ENCODE measurements around the gene TUBB3. TPM values are rescaled to one million over a fixed set of nuclear protein-coding genes. Genes with fewer than 3 reads are reported as not detected.

TUBB3 gene
- total and polyA plus RNA-seq, 9 of the 15 experiments (the other 6 are each of a cell fraction or from before 2014, with no cell fraction given): 0.18 to 12.5 (median 5.0) TPM

- Histone ChIP-seq H3K79me2 (ENCODE audit: control insufficient read depth, insufficient read depth, low read length) (peaks cover 9% of the 10 kb centered on the region), H3K27ac (ENCODE audit: extremely low read depth, low read depth, low read length) (no peak overlapping the region), H3K4me2 (ENCODE audit: insufficient read depth, low read length) (no peak overlapping the region), H3K4me3 (no peak overlapping the region), H3K4me1 (replicated peaks in 1 of 2; ENCODE audit: control insufficient read depth in 2 of 2, insufficient read depth in 2 of 2, low read length in 2 of 2) (peaks cover 0 to 31% of the 10 kb centered on the region in 2 experiments; a peak in 3 of 5 replicates), H3K36me3 (ENCODE audit: control insufficient read depth, insufficient read depth, low read length) (peaks cover 47% of the 10 kb centered on the region; the same call in 2 of the 3 replicates), H3K27me3 (ENCODE audit: control insufficient read depth in 2 of 2, insufficient read depth in 2 of 2, low read length in 2 of 2) (no peaks in the 10 kb centered on the region), H3K9me1 (ENCODE audit: control insufficient read depth, insufficient read depth, low read length) (peaks cover 3% of the 10 kb centered on the region), H2AFZ (ENCODE audit: low read depth, low read length) (no peak overlapping the region), H3K9me3 (replicated peaks; ENCODE audit: control insufficient read depth, insufficient read depth, low read depth, low read length) (no peaks in the 10 kb centered on the region), H3K9ac (ENCODE audit: insufficient read depth in 1 of 2, low read depth in 2 of 2, low read length in 2 of 2) (peak overlapping the region in 1 of 2 experiments; percentile 71; a peak in 2 of 4 replicates), H4K20me1 (replicated peaks; ENCODE audit: control insufficient read depth, insufficient read depth, low read length) (no peaks in the 10 kb centered on the region)
- FAIRE-seq (no peak), ATAC-seq (no peak), DNase-seq (ENCODE audit: extremely low read depth in 1 of 4, low spot score in 3 of 4) (no peak)
- POLR2A ChIA-PET: interaction anchor here (0.6 to 2.4 kb wide), 5 partner anchors 8 to 19 kb away, joined by 3 to 11 read pairs (median 3); no protein-coding TSS in a partner anchor
- CTCF ChIA-PET (ENCODE audit: low intra/inter-chr PET ratio): no interaction called here
- TF ChIP-seq ZNF449 (CRISPR knock-in tag; IDR thresholded peaks at IDR 0.05) (no peak), RBFOX2 (IDR thresholded peaks at IDR 0.05; ENCODE audit: low read depth, low read length) (0 out of 2 replicates have a peak, but pooled peaks have one; percentile 20)
- no TSS peak for BruUV-seq (replicated peaks)
- intact Hi-C loops (cut with micrococcal nuclease): no loop called here
- 92% methylated on average over 8 of the region's 11 CpGs for WGBS (ENCODE audit: insufficient coverage, low coverage, missing lambda C conversion rate)
- in situ Hi-C loops (cut with MboI): no loop called here
These were observed 30.7 kb downstream of the TUBB3 start for GRCh38 chr16:89953671-89954406.

Data from K562 (cell line).